B cell (primary cell): ENCODE measurements around the gene OR1N1. TPM values are rescaled to one million over a fixed set of nuclear protein-coding genes. Genes with fewer than 3 reads are reported as not detected.

Experiments used
- ATAC-seq: fragments of 200-7000 bp; cut with Tn5 transposase; one replicate; pipeline ENCODE4 v1.10.0; 2021; ENCODE audit warnings: low read depth, mild to moderate bottlenecking, moderate number of reproducible peaks, moderate library complexity
- CTCF ChIA-PET: fragments of 350-600 bp; sonication (Branson Sonifier 250); formaldehyde crosslinking; loops from one replicate; lab custom pipeline; 2021; ENCODE audit warnings: antibody characterized with exemption, inconsistent platforms; lab: Charles Lee
- POLR2A ChIA-PET: fragments of 350-600 bp; sonication (Branson Sonifier 250); formaldehyde crosslinking; loops from one replicate; lab custom pipeline; 2021; ENCODE audit warnings: antibody characterized with exemption; lab: Charles Lee
- DNase-seq: peaks from one replicate; pipeline ENCODE4 v3.0.0; 2013
- H2AFZ ChIP-seq: 2 replicates; pipeline ENCODE4 v1.6.1; 2012; ENCODE audit warnings: mild to moderate bottlenecking, low read depth, low read length; ENCODE audit not compliant: insufficient read depth, poor library complexity, severe bottlenecking
- H3K27ac ChIP-seq, 2 donors: 1 replicate in 1 of 2; 2 replicates in 1 of 2; pipeline ENCODE4 v1.5.1; 2012 to 2013; ENCODE audit warnings: low read length in 2 of 2, mild to moderate bottlenecking in 2 of 2, moderate library complexity in 1 of 2
- H3K27me3 ChIP-seq, 4 experiments: fragments of 200-600 bp in 1 of 4; sonication (generic) in 1 of 4; replicated peaks in 1 of 4; 1 replicate in 2 of 4; 2 replicates in 2 of 4; pipeline versions ENCODE4 v1.6.1 to v1.7.0; 2013 to 2016; ENCODE audit warnings: low read length in 3 of 4, mild to moderate bottlenecking in 2 of 4, mixed read lengths in 1 of 4, moderate library complexity in 1 of 4; ENCODE audit not compliant: insufficient read depth in 4 of 4, control insufficient read depth in 3 of 4; ENCODE audit errors: control extremely low read depth in 1 of 4
- H3K36me3 ChIP-seq, 2 experiments: replicated peaks in 1 of 2; 1 replicate in 1 of 2; 2 replicates in 1 of 2; pipeline versions ENCODE4 v1.6.1 to v1.7.1; 2013; ENCODE audit warnings: low read length in 1 of 2; ENCODE audit not compliant: insufficient read depth in 2 of 2, control insufficient read depth in 1 of 2; ENCODE audit errors: control extremely low read depth in 1 of 2, extremely low read depth in 1 of 2
- H3K4me1 ChIP-seq, 2 donors: fragments of 200-600 bp in 1 of 2; sonication (generic) in 1 of 2; 1 replicate in 1 of 2; 2 replicates in 1 of 2; pipeline versions ENCODE4 v1.5.1 to v1.6.1; 2013 to 2017; ENCODE audit warnings: low read length in 2 of 2; ENCODE audit not compliant: control insufficient read depth in 2 of 2, insufficient read depth in 2 of 2
- H3K4me2 ChIP-seq: replicated peaks from 2 replicates; pipeline ENCODE3; 2012; ENCODE audit warnings: mild to moderate bottlenecking, low read depth, low read length; ENCODE audit not compliant: poor library complexity, severe bottlenecking
- H3K4me3 ChIP-seq, 5 experiments: fragments of 200-600 bp in 1 of 5; sonication (generic) in 1 of 5; 1 replicate in 3 of 5; 2 replicates in 2 of 5; pipeline versions ENCODE4 v1.5.1 to v1.7.0; 2011 to 2016; ENCODE audit warnings: low read length in 4 of 5, mild to moderate bottlenecking in 4 of 5, low read depth in 2 of 5, control low read depth in 1 of 5, moderate library complexity in 1 of 5; ENCODE audit not compliant: insufficient read depth in 1 of 5; ENCODE audit errors: control extremely low read depth in 1 of 5, extremely low read depth in 1 of 5
- H3K79me2 ChIP-seq: fragments of 200-600 bp; sonication (generic); one replicate; pipeline ENCODE4 v1.6.0; 2016; ENCODE audit warnings: low read length; ENCODE audit not compliant: control insufficient read depth, insufficient read depth
- H3K9ac ChIP-seq: fragments of 200-600 bp; sonication (generic); 2 replicates; pipeline ENCODE4 v1.6.1; 2017; ENCODE audit warnings: mild to moderate bottlenecking, low read length, moderate library complexity
- H3K9me3 ChIP-seq, 3 donors: one replicate each; pipeline versions ENCODE4 v1.6.1 to v1.7.1; 2013; ENCODE audit warnings: low read length in 2 of 3; ENCODE audit not compliant: control insufficient read depth in 2 of 3, insufficient read depth in 1 of 3; ENCODE audit errors: control extremely low read depth in 1 of 3
- H4K20me1 ChIP-seq: 2 replicates; pipeline ENCODE4 v1.6.0; 2012; ENCODE audit warnings: mild to moderate bottlenecking, low read length; ENCODE audit not compliant: insufficient read depth, control insufficient read depth, poor library complexity, severe bottlenecking
- H3K27ac Mint-ChIP-seq: one replicate; pipeline ENCODE4 v1.8.0; 2021; ENCODE audit warnings: mixed read lengths
- H3K27me3 Mint-ChIP-seq: one replicate; pipeline ENCODE4 v1.8.0; 2021; ENCODE audit warnings: mixed read lengths
- H3K4me1 Mint-ChIP-seq: one replicate; pipeline ENCODE4 v1.8.0; 2021; ENCODE audit warnings: mixed read lengths
- H3K4me3 Mint-ChIP-seq: one replicate; pipeline ENCODE4 v1.8.0; 2021; ENCODE audit warnings: mixed read lengths
- H3K9me3 Mint-ChIP-seq: one replicate; pipeline ENCODE4 v1.8.0; 2022; ENCODE audit warnings: mixed read lengths; ENCODE audit not compliant: insufficient read depth
- CTCF ChIP-seq: fragments of 200-600 bp; IDR thresholded peaks from one replicate; pipeline ENCODE4 v1.8.0; 2022; ENCODE audit warnings: antibody characterized with exemption, mild to moderate bottlenecking
- EZH2 ChIP-seq: IDR thresholded peaks from 2 replicates; pipeline ENCODE4 v1.6.1; 2012; ENCODE audit warnings: borderline replicate concordance, low read depth, mild to moderate bottlenecking, moderate library complexity, low read length; ENCODE audit not compliant: insufficient read depth, poor library complexity, severe bottlenecking
- WGBS: methylation state at CpG from one replicate; pipeline ENCODE4 v1.1.5; 2013; ENCODE audit warnings: missing lambda C conversion rate; ENCODE audit not compliant: insufficient coverage; 5-methylcytosine and 5-hydroxymethylcytosine counted together
- intact Hi-C: fragments of 100-400 bp; cut with micrococcal nuclease; formaldehyde crosslinking; loops from one replicate; pipeline ENCODE4 v1.10.0; 2022
- polyA minus RNA-seq: library from RNA; depleted of rRNA, polyadenylated mRNA; stranded (reverse); fragments of >200 nt; gene quantifications from 2 replicates; pipeline ENCODE4 v1.2.3, GENCODE V29; 2012
- polyA plus RNA-seq: library from polyadenylated mRNA; depleted of rRNA; stranded (reverse); fragments of >200 nt; gene quantifications from 2 replicates; pipeline ENCODE4 v1.2.3, GENCODE V29; 2012
- total RNA-seq, 2 donors: library from RNA; stranded (reverse); fragments of 120-200 nt in 1 of 2; gene quantifications; 1 replicate in 1 of 2; 2 replicates in 1 of 2; pipeline versions ENCODE4 v1.2.3 to v1.2.4, GENCODE V29; 2013 to 2022

Gene OR1N1, protein sequence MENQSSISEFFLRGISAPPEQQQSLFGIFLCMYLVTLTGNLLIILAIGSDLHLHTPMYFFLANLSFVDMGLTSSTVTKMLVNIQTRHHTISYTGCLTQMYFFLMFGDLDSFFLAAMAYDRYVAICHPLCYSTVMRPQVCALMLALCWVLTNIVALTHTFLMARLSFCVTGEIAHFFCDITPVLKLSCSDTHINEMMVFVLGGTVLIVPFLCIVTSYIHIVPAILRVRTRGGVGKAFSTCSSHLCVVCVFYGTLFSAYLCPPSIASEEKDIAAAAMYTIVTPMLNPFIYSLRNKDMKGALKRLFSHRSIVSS
- total RNA-seq = not detected in 2 replicates
- total RNA-seq (2013) = not detected
- polyA plus RNA-seq = not detected in 2 replicates
- not detected in 2 replicates for polyA minus RNA-seq

GRCh38 chr9:122527193-122527592 lies at the start of gene OR1N1:
OR1N1 (minus strand) TSS chr9:122527293; CDS start chr9:122527293, 0 bp downstream.
- Histone ChIP-seq H3K4me2 (no peak within 1 kb of the TSS), H3K36me3 (no peaks in the 10 kb centered on the region), H3K27me3 (peaks cover 0 to 9% (median 2%) of the 10 kb centered on the region in 4 experiments), H3K9me3 (no peaks in the 10 kb centered on the region), H2AFZ (no peak within 1 kb of the TSS), H4K20me1 (no peaks in the 10 kb centered on the region), H3K27ac (no peak within 1 kb of the TSS), H3K9ac (no peak within 1 kb of the TSS), H3K4me1 (no peaks in the 10 kb centered on the region), H3K79me2 (no peaks in the 10 kb centered on the region), H3K4me3 (no peak within 1 kb of the TSS)
- Mint-ChIP-seq H3K27me3 (peaks cover 42% of the 10 kb centered on the region), H3K4me1 (no peaks in the 10 kb centered on the region), H3K4me3 (no peak within 1 kb of the TSS), H3K9me3 (no peaks in the 10 kb centered on the region), H3K27ac (no peak within 1 kb of the TSS)
- DNase-seq = no peak
- ChIA-PET CTCF (no interaction called here), POLR2A (no interaction called here)
- 96% methylated on average over 3 of the region's 3 CpGs for WGBS
- intact Hi-C loops = no loop called here
- ATAC-seq = no peak
- no peak for TF ChIP-seq CTCF

GRCh38 chr9:122572456-122572855 lies 45.4 kb upstream of the OR1N1 start:
- CTCF ChIA-PET = no interaction called here
- Histone ChIP-seq H3K27ac (no peak overlapping the region), H3K79me2 (no peaks in the 10 kb centered on the region), H3K4me3 (no peak overlapping the region), H4K20me1 (no peaks in the 10 kb centered on the region), H3K4me1 (no peaks in the 10 kb centered on the region), H3K9me3 (peaks cover 0 to 1% (median 0%) of the 10 kb centered on the region in 3 donors), H3K36me3 (no peaks in the 10 kb centered on the region), H3K27me3 (no peaks in the 10 kb centered on the region), H3K9ac (no peak overlapping the region), H2AFZ (no peak overlapping the region), H3K4me2 (no peak overlapping the region)
- WGBS = 94% methylated on average over 2 of the region's 2 CpGs
- TF ChIP-seq CTCF (no peak), EZH2 (no peak)
- H3K9me3 Mint-ChIP-seq = peaks cover 4% of the 10 kb centered on the region
- no peak overlapping the region for H3K27ac Mint-ChIP-seq
- ATAC-seq (no peak), DNase-seq (no peak)
- no peak overlapping the region for H3K4me3 Mint-ChIP-seq
- peaks cover 21% of the 10 kb centered on the region for H3K27me3 Mint-ChIP-seq
- no peaks in the 10 kb centered on the region for H3K4me1 Mint-ChIP-seq
- POLR2A ChIA-PET = no interaction called here
- intact Hi-C loops = no loop called here
